MCF 10A (cell line): ENCODE results near the gene RHOBTB1. TPM values are rescaled to one million over a fixed set of nuclear protein-coding genes. Genes with fewer than 3 reads are reported as not detected.
A peak's percentile ranks its signal among the peaks of the same experiment; 100 is the strongest.

ENCODE experiments used
- BruUV-seq: library from RNA; stranded (reverse); fragments of 400-500 nt; replicated peaks from 2 replicates; lab custom pipeline; 2021; lab: Mats Ljungman, UMichigan
- CTCF ChIA-PET: fragments of 300-600 bp; sonication (Branson Sonifier 250); formaldehyde crosslinking; extraction: SDS; loops from one replicate; lab custom pipeline; 2021; ENCODE audit warnings: antibody characterized with exemption, inconsistent platforms; lab: Yijun Ruan, JAX
- POLR2A ChIA-PET: fragments of 300-600, 350-650 bp; sonication (Branson Sonifier 250); formaldehyde crosslinking; extraction: SDS; loops from one replicate; lab custom pipeline; 2020; ENCODE audit warnings: antibody characterized with exemption, inconsistent platforms; lab: Yijun Ruan, JAX
- DNase-seq: peaks from one replicate; pipeline ENCODE4 v3.0.0-alpha.2; 2018; ENCODE audit not compliant: unreplicated experiment
- H3K27ac Mint-ChIP-seq: one replicate; pipeline ENCODE4 v1.8.0; 2022; ENCODE audit warnings: mild to moderate bottlenecking, low read depth, mixed read lengths; ENCODE audit not compliant: unreplicated experiment
- H3K27me3 Mint-ChIP-seq: one replicate; pipeline ENCODE4 v1.8.0; 2022; ENCODE audit warnings: mixed read lengths; ENCODE audit not compliant: insufficient read depth, unreplicated experiment
- H3K36me3 Mint-ChIP-seq: one replicate; pipeline ENCODE4 v1.8.0; 2022; ENCODE audit warnings: mild to moderate bottlenecking, moderate library complexity, mixed read lengths; ENCODE audit not compliant: insufficient read depth, unreplicated experiment
- H3K4me1 Mint-ChIP-seq: one replicate; pipeline ENCODE4 v1.8.0; 2022; ENCODE audit warnings: mixed read lengths; ENCODE audit not compliant: insufficient read depth, unreplicated experiment
- H3K4me3 Mint-ChIP-seq: one replicate; pipeline ENCODE4 v1.8.0; 2022; ENCODE audit warnings: mild to moderate bottlenecking, moderate library complexity, mixed read lengths; ENCODE audit not compliant: unreplicated experiment
- H3K9me3 Mint-ChIP-seq: one replicate; pipeline ENCODE4 v1.8.0; 2022; ENCODE audit warnings: mixed read lengths; ENCODE audit not compliant: unreplicated experiment
- intact Hi-C: fragments of 100-400 bp; cut with micrococcal nuclease; formaldehyde crosslinking; loops from 2 replicates; pipeline ENCODE4 v1.14.1; 2022
- total RNA-seq: library from RNA; stranded (reverse); gene quantifications from 2 replicates; pipeline ENCODE4 v1.2.3, GENCODE V29; 2022
- TF ChIP-seq, protein P1 (sequence below): fragments of 200-600 bp; IDR thresholded peaks from one replicate; pipeline ENCODE4 v1.8.0; 2022; ENCODE audit warnings: antibody characterized with exemption, mild to moderate bottlenecking; ENCODE audit not compliant: unreplicated experiment

RHOBTB1 gene
- total RNA-seq, 1 experiment from 2014 or later, result 0.70 TPM

DNA sequence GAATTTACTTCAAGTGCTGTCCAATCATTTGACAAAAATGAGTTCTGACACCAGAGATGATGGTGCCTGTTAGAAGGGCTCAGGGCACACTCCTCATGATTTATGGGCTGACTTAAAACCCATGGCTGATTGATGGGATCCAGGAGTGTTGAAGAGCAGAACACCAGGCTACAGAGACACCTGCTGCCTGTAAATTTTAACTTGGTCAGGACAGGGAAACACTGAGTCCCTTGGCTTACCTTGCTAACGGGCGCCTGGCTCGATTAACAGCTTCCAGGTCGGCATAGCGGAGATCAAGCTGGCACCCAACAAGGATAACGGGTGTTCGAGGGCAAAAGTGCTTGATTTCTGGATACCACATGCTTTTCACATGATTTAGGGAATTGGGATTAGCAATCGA is 51.4 kb downstream of the RHOBTB1 start:
- intact Hi-C loops, result no loop called here
- Mint-ChIP-seq H3K4me1 (no peaks in the 10 kb centered on the region), H3K27me3 (no peaks in the 10 kb centered on the region), H3K36me3 (no peaks in the 10 kb centered on the region), H3K27ac (no peak overlapping the region), H3K4me3 (no peak overlapping the region), H3K9me3 (no peaks in the 10 kb centered on the region)
- TF ChIP-seq, protein P1, sequence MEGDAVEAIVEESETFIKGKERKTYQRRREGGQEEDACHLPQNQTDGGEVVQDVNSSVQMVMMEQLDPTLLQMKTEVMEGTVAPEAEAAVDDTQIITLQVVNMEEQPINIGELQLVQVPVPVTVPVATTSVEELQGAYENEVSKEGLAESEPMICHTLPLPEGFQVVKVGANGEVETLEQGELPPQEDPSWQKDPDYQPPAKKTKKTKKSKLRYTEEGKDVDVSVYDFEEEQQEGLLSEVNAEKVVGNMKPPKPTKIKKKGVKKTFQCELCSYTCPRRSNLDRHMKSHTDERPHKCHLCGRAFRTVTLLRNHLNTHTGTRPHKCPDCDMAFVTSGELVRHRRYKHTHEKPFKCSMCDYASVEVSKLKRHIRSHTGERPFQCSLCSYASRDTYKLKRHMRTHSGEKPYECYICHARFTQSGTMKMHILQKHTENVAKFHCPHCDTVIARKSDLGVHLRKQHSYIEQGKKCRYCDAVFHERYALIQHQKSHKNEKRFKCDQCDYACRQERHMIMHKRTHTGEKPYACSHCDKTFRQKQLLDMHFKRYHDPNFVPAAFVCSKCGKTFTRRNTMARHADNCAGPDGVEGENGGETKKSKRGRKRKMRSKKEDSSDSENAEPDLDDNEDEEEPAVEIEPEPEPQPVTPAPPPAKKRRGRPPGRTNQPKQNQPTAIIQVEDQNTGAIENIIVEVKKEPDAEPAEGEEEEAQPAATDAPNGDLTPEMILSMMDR, result no peak
- POLR2A ChIA-PET, result no interaction called here
- no peak for DNase-seq
- CTCF ChIA-PET, result no interaction called here
- BruUV-seq, result no TSS peak

DNA sequence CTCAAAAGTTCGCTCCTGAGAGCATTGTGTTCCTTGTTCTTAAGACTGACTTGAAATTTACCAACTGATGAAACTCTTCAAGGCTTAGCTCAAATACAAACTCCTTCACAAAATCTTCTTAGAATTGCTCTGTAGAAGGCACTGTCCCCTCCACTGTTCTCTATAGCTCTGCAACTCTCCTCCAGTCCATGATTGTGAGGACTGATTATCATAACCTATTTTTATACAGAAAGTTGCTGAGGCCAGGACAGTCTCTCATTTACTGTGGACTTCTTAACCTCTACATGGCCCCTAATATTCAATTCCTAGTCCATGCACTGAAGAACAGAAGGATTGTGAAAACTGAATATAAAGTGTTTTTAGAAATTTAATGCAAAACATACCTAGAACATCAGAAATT is 53.2 kb downstream of the RHOBTB1 start:
- TF ChIP-seq, protein P1, result no peak
- POLR2A ChIA-PET, result no interaction called here

DNA sequence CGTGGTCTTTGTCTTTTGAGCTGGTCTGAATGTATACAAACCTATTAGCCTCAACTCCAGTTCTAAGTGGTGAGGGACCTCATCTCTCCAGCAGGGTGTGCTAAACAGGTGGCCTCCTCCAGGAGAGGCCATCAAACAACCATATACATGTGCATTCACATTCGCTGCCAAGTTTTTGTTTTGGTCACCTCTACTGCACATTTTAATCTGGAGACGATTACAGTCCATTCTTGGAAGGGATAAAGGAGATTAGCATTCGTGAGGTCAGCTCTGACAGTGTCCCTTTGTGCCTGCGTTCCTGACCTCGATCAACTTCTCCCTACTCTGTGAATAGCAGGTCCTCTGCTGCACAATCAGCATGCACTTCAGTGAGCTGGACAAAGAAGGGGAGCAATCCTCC is 60.8 kb downstream of the RHOBTB1 start:
- TF ChIP-seq, protein P1, result peak; percentile 32
- Mint-ChIP-seq H3K4me3 (no peak overlapping the region), H3K27me3 (no peaks in the 10 kb centered on the region), H3K9me3 (no peaks in the 10 kb centered on the region), H3K4me1 (peaks cover 5% of the 10 kb centered on the region), H3K27ac (no peak overlapping the region), H3K36me3 (no peaks in the 10 kb centered on the region)
- CTCF ChIA-PET, result interaction anchor here (0.6 to 1.6 kb wide), 5 partner anchors 11 to 60 kb away, joined by 3 to 8 read pairs (median 3); no protein-coding TSS in a partner anchor
- POLR2A ChIA-PET, result interaction anchor here (0.6 to 1.0 kb wide), 2 partner anchors 12 to 277 kb away, joined by 3 read pairs; no protein-coding TSS in a partner anchor
- peak; percentile 44 for DNase-seq
- BruUV-seq, result no TSS peak
- intact Hi-C loops, result loop anchor here (1.0 kb wide), 1 partner anchor 81 kb away; no protein-coding TSS in a partner anchor

More for the DNA sequence above, 53.2 kb downstream of the RHOBTB1 start:
- Mint-ChIP-seq H3K36me3 (no peaks in the 10 kb centered on the region), H3K9me3 (no peaks in the 10 kb centered on the region), H3K4me1 (no peaks in the 10 kb centered on the region), H3K27ac (no peak overlapping the region), H3K27me3 (no peaks in the 10 kb centered on the region), H3K4me3 (no peak overlapping the region)
- DNase-seq, result no peak
- CTCF ChIA-PET, result no interaction called here
- intact Hi-C loops, result no loop called here
- BruUV-seq, result no TSS peak

DNA sequence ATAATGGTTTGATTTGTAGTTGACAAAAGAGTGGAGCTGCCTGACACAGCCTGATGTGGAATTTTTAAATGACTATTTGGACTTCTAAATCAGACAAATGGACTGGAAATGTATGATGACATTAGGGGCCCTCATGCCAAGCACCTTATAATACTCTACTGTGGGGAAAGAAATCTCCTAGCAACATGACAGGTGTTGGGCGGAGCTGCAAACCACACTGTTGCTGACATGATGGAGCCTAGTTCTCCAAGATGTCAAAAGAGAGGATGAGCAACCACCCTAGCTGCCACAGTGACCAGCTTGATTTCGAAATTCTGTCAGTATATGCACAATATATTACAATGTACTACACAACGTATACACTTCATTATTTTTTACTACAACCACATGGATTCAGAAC is 65.8 kb downstream of the RHOBTB1 start:
- H3K27ac Mint-ChIP-seq, result no peak overlapping the region
- peaks cover 6% of the 10 kb centered on the region for H3K4me1 Mint-ChIP-seq
- intact Hi-C loops, result no loop called here
- H3K36me3 Mint-ChIP-seq, result no peaks in the 10 kb centered on the region
- BruUV-seq, result no TSS peak
- TF ChIP-seq, protein P1, result no peak
- peak; percentile 28 for DNase-seq
- H3K9me3 Mint-ChIP-seq, result no peaks in the 10 kb centered on the region
- ChIA-PET POLR2A (no interaction called here), CTCF (interaction anchor here (0.6 to 1.0 kb wide), 3 partner anchors 62 to 377 kb away, joined by 3 to 4 read pairs (median 3); no protein-coding TSS in a partner anchor)
- no peak overlapping the region for H3K4me3 Mint-ChIP-seq
- no peaks in the 10 kb centered on the region for H3K27me3 Mint-ChIP-seq
